Transverse colon (tissue), 4 donors: ENCODE data around the gene TULP4. TPM values are rescaled to one million over a fixed set of nuclear protein-coding genes. Genes with fewer than 3 reads are reported as not detected.
A peak's percentile ranks its signal among the peaks of the same experiment; 100 is the strongest.

Experiments used
- DNase-seq: peaks from one replicate; pipeline ENCODE4 v3.0.0-alpha.2; 2019
- H3K27ac ChIP-seq, 4 donors: fragments of 200-600 bp; sonication (generic); 2 replicates each; pipeline ENCODE4 v1.5.1; 2016 to 2018; ENCODE audit warnings: inconsistent platforms in 4 of 4
- H3K27me3 ChIP-seq: fragments of 200-600 bp; sonication (generic); 2 replicates; pipeline ENCODE4 v1.5.1; 2017; ENCODE audit warnings: inconsistent platforms
- H3K36me3 ChIP-seq, 4 donors: fragments of 200-600 bp; sonication (generic); 2 replicates each; pipeline ENCODE4 v1.5.1; 2017 to 2019; ENCODE audit warnings: inconsistent platforms in 4 of 4
- H3K4me1 ChIP-seq, 4 donors: fragments of 200-600 bp; sonication (generic); 2 replicates each; pipeline ENCODE4 v1.5.1; 2017 to 2020; ENCODE audit warnings: inconsistent platforms in 4 of 4
- H3K4me3 ChIP-seq, 4 donors: fragments of 200-600 bp; sonication (generic); 1 replicate in 1 of 4; 2 replicates in 3 of 4; pipeline versions ENCODE4 v1.5.1 to v1.6.1; 2017 to 2019; ENCODE audit warnings: inconsistent platforms in 4 of 4
- H3K9me3 ChIP-seq, 2 donors: fragments of 200-600 bp; sonication (generic); 2 replicates each; pipeline ENCODE4 v1.5.1; 2017 to 2019; ENCODE audit warnings: inconsistent platforms in 2 of 2
- CTCF ChIP-seq, 5 experiments: fragments of 200-600 bp in 3 of 5; fragments of 450-650 bp in 2 of 5; sonication (generic) in 3 of 5; IDR thresholded peaks; 1 replicate in 2 of 5; 2 replicates in 3 of 5; pipeline ENCODE4 v1.5.1; 2016 to 2017; ENCODE audit warnings: antibody characterized with exemption in 5 of 5, inconsistent platforms in 3 of 5, mild to moderate bottlenecking in 2 of 5, moderate library complexity in 1 of 5
- EP300 ChIP-seq: sonication (generic); formaldehyde crosslinking; IDR thresholded peaks from one replicate; pipeline ENCODE4 v1.6.1; 2017; ENCODE audit warnings: antibody characterized with exemption, low read depth
- POLR2A ChIP-seq: fragments of 450-650 bp; IDR thresholded peaks from one replicate; pipeline ENCODE4 v1.6.1; 2016; ENCODE audit warnings: antibody characterized with exemption, mild to moderate bottlenecking, moderate library complexity
- POLR2AphosphoS5 ChIP-seq, 3 donors: sonication (generic); formaldehyde crosslinking; IDR thresholded peaks; one replicate each; pipeline ENCODE4 v1.6.1; 2016; ENCODE audit warnings: antibody characterized with exemption in 3 of 3
- WGBS, 2 donors: methylation state at CpG; one replicate each; pipeline ENCODE4 v1.1.5; 2018; ENCODE audit warnings: low coverage in 1 of 2; 5-methylcytosine and 5-hydroxymethylcytosine counted together
- in situ Hi-C, 4 donors: fragments of 200-750 bp; cut with MboI; loops; one replicate each; pipeline versions ENCODE4 v1.15.0 to v1.15.1; 2017; ENCODE audit warnings: low sequenced_read_pairs in 3 of 4, low pct_ligation_motif_present in 1 of 4, low pct_unique_long_range_greater_than_20kb in 1 of 4
- intact Hi-C: fragments of 100-400 bp; cut with DNase I; formaldehyde crosslinking; loops from one replicate; pipeline ENCODE4 v1.15.1; 2023; ENCODE audit warnings: low total_unique reads
- total RNA-seq, 4 donors: library from RNA; depleted of rRNA; stranded (reverse); fragments of >200 nt; gene quantifications; one replicate each; pipeline ENCODE4 v1.1.0, GENCODE V29; 2016

TULP4 gene
- total RNA-seq, 4 donors from 2014 or later = 53.9 to 138 (median 95.1) TPM

- WGBS, 2 donors = 66 to 82% methylated on average over 3 to 4 of the region's 4 CpGs
- in situ Hi-C loops (no loop called here), intact Hi-C loops (no loop called here)
- peaks cover 29% of the 10 kb centered on the region for H3K27me3 ChIP-seq
- TF ChIP-seq EP300 (no peak), POLR2AphosphoS5 (IDR thresholded peaks at IDR 0.05) (no peak), POLR2A (no peak), CTCF (IDR thresholded peaks at IDR 0.05) (no peak)
- no peak overlapping the region for H3K4me3 ChIP-seq
- no peak overlapping the region for H3K27ac ChIP-seq
- peaks cover 0 to 12% (median 9%) of the 10 kb centered on the region in 4 donors for H3K4me1 ChIP-seq
- no peak for DNase-seq
- no peaks in the 10 kb centered on the region for H3K36me3 ChIP-seq
- H3K9me3 ChIP-seq = peaks cover 4 to 10% of the 10 kb centered on the region in 2 donors
Measured at GRCh38 chr6:158531566-158531965, 219.3 kb downstream of the TULP4 start.

GRCh38 chr6:158531970-158532369 is 219.7 kb downstream of the TULP4 start:
- Histone ChIP-seq H3K9me3 (peaks cover 4 to 6% of the 10 kb centered on the region in 2 donors), H3K4me3 (no peak overlapping the region), H3K4me1 (peaks cover 0 to 17% (median 12%) of the 10 kb centered on the region in 4 donors), H3K27me3 (peaks cover 29% of the 10 kb centered on the region), H3K27ac (no peak overlapping the region), H3K36me3 (no peaks in the 10 kb centered on the region)
- DNase-seq = no peak
- intact Hi-C loops (no loop called here), in situ Hi-C loops (no loop called here)
- WGBS, 2 donors = 72 to 90% methylated on average over 1 to 2 of the region's 2 CpGs
- TF ChIP-seq POLR2A (no peak), CTCF (IDR thresholded peaks at IDR 0.05) (no peak), EP300 (no peak), POLR2AphosphoS5 (IDR thresholded peaks at IDR 0.05) (no peak)

GRCh38 chr6:158536084-158536890 is 224.0 kb downstream of the TULP4 start:
- H3K27ac ChIP-seq = peak overlapping the region in 3 of 4 donors; percentile 21 to 46 (median 33)

More at GRCh38 chr6:158536084-158536890, 224.0 kb downstream of the TULP4 start:
- no peaks in the 10 kb centered on the region for H3K9me3 ChIP-seq
- in situ Hi-C loops (no loop called here), intact Hi-C loops (no loop called here)
- H3K36me3 ChIP-seq = no peaks in the 10 kb centered on the region
- peak; percentile 79 for DNase-seq
- H3K4me3 ChIP-seq = peak overlapping the region; percentile 11 to 68 (median 43)
- H3K4me1 ChIP-seq = peaks cover 0 to 31% (median 17%) of the 10 kb centered on the region in 4 donors
- 2% methylated on average over 37 of the region's 75 CpGs; no CpG with 5 or more reads in 1 of the 2 donors for WGBS, 2 donors
- TF ChIP-seq CTCF (IDR thresholded peaks at IDR 0.05) (no peak), POLR2A (no peak), POLR2AphosphoS5 (IDR thresholded peaks at IDR 0.05) (no peak), EP300 (no peak)
- peaks cover 48% of the 10 kb centered on the region for H3K27me3 ChIP-seq
